GM19193 (cell line): ENCODE measurements around the gene FAM216B.

ENCODE experiments used
- POLR2A ChIP-seq: IDR thresholded peaks from 4 replicates; pipeline ENCODE4 v1.6.1; 2011; ENCODE audit not compliant: insufficient read depth, insufficient read length; ENCODE audit errors: extremely low read depth

The FAM216B gene

DNA sequence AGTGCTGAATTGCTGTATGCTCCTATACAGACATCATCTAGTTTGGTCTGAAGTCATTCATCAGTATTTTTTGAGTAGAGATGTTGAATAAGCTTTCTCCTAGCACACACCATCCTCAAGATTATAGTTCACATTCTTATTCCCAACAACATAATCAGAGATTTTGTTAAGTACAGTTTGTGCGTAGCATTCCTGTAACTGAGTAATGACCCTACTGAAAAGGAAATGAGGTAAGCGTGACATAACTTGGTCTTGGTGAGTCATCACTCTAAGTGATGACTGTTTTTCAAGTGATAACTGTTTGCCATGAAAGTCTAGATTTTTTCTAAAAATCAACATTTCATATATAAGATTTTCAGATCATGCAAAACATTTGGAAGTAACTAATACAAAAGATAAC, 18.5 kb upstream of the FAM216B start:
- no peak for TF ChIP-seq POLR2A

DNA sequence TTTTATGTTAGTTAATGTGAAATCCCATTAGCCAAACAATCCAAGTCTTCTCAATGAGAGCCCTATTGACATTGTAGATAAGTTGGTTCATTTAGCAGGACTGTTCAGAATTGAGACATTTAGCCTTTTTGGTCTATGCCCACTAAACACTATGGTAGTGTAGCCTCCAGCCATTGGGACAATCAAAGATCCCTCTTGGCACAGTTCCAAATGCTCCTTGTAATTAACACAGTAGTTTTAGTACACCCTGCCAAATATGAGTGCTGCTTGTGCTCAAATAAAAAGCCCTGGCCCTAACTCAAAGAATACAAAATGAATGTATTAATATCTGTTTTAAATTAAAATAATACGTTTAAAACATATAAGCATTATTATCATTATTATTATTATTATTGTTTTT, 15.4 kb upstream of the FAM216B start:
- no peak for TF ChIP-seq POLR2A

DNA sequence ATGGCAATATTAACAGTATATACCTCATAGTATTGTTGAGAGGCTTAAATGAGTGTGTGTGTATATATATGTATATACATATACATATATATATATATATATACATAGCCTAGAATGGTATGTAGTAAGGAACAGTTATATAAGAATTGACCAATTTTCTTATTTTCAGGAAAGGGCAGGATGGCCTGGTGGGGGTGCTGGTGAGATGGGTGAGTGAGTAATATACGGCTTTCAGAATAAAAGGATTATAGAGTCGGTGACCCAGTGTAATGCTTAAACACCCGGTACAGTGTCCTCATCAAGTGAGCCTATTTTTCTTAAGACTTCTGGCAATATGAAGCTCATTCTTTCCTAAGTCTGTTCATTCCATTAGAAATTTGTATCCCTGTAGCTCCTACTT, 11.7 kb upstream of the FAM216B start:
- TF ChIP-seq POLR2A, result no peak

DNA sequence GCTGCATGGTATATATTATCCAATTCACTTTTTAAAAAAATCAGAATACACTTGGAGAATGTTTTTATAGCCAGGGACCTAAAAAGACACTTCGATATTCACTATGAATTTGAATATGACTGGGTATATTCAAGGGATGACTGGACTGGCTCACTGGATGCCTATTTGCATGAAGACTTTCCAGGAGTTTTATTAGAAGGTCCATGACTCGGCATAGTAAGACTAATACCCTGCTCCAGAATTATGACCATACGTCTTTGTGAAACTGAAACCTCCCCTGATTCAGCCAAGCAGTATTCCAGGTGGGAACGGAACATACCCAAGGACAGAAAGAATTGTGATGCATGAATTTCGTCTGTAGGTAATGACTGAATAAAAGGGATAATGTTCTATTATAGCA, 3.9 kb upstream of the FAM216B start:
- TF ChIP-seq POLR2A, result no peak

DNA sequence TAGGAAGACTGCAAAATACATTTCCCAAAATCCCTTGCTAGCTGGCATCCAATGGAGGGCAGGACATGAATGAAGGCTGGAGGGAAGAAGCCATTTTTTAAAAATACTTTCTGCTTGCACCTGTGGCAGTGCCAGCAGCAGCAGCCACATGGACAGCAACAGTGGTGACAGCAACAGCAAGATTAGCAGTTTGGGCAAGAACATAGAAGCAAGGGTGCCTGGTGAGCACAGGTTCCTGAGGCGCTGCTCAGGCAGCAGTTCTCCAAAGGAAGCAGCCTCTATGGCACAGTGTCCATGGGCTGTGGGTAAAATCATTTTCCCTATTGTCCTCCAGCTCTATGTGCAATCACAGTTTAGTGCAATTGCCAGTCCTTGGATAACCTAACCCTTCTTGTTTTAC, 1.3 kb upstream of the FAM216B start:
- no peak for TF ChIP-seq POLR2A

DNA sequence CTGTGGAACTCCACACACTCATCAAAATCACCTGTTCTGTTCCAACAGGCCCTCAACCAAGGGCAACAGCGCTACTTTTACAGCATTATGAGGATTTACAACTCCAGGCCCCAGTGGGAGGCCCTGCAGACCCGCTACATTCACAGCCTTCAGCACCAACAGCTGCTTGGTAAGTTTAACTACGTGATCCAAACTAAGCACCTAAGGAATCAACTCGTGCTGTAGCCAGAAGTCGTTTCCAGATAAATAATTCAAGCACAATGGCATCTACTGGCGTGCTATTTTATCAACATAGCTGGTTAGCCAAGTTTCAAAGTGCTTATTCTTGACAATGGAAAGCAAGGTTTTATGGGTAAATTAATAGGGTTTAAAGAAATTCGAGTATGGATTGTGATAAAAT, 5.3 kb downstream of the FAM216B start:
- TF ChIP-seq POLR2A, result no peak

DNA sequence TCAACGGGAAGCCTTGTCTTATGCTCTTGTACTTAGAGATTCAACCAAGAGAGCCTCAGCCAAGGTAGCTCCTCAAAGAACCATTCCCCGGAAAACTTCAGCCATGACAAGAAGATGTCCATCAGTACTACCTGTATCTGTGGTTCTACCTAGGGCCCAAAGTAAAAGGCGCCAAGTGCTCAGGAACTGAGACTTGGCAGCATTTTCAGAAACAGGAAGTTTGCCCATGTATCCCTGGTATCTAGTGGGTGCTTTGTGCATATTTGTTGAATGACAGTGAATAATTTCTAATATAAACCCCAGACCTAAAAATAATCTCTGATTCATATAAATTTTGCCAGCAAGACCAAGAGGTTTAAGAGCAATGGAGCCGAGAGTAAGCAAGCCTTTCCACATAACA, 7.2 kb downstream of the FAM216B start:
- TF ChIP-seq POLR2A, result no peak

DNA sequence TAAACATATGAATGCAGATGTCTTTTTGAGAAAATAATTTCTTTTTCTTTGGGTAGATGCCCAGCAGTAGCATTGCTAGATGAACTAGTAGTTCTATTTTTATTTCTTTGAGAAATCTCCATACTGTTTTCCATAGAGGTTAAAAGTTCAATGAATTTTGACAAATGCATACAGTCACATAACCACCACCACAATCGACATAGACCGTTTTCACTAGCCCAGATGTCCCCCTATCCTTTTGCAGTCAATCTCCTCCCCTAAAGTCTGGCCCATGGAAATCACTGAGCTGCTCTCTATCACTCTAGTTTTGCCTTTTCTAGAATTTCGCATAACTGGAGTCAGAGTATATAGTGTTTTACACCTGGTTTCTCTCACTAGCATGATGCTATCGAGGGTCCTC, 10.8 kb downstream of the FAM216B start:
- TF ChIP-seq POLR2A, result no peak

DNA sequence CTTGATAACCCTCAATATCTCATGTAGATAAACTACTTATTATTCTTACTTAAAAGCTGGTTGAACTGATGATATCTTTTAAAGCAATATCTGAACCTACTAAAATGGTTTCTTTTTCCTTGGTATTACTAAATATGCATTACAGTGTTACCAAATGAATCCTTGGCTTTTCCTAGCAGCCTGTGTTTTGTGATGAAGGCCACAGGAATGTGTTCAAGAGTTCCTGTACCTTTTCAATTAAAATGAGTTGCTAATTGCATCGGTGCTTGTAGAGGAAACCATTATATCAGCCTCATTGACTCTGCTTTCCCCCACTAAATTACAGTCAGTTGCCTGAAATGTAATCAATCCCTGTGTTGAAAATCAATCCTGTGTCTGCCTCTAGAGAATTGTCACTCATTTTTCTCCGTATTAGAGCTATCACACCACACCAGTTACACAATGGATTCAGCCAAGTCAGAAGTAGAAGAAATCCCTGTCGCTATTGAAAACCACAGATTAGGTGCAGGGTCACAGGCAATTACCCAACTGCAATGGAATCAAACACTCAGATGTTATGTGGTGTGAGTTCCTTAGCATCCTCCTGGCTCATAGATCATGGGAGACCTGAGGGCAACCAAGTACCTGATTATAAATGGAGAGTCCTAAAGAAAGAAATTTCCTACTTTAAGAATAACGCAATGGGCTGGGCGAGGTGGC, 13.3 kb downstream of the FAM216B start:
- TF ChIP-seq POLR2A, result no peak

DNA sequence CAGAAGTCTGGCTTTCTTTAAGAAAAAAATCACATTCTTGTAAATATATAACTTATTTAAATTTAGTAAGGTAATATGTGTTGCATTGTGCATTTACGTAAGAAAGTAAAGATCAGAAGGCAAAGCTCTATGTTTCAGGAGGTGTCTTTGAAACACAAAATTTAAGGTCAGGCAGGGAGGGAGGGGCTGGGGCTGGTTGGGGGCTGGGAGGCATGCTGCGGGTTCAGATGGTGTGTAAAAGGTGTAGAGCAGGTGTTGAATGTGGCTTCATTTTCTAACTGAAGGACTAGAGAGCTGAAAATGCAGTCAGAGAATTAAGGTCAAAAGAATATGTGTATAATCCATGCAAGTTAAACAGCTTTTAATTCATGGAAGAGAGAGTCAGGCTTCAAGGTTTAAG, 14.3 kb downstream of the FAM216B start:
- TF ChIP-seq POLR2A, result no peak

DNA sequence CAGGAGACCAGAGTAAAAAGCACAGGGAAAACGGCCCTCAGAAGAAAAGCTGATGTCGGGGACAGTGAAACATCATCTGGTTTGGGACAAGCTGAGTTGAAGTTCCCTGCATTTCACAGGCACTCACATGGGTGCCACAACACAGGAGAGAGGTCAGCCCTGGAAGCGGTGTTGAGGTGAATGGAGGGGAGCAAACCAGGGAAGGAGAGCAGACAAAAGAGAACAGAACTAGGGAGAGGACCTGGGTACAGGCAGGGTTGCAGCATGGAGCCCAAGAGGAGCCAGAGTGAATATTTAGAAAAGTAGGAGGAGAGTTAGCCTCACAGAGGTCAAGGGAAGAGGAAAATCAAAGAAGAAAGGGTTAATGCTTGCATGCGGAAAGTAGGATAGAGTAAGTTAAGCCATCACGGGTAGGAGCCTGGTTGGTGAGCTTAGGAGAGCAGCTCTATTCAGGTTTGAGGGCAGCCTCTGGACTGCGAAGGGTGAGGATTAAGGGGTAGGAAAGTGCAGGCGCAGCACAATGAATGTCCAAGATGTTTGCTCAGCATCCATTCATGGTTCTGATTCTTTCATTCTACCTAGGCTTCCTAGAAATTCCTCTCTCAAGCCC, 15.5 kb downstream of the FAM216B start:
- no peak for TF ChIP-seq POLR2A

DNA sequence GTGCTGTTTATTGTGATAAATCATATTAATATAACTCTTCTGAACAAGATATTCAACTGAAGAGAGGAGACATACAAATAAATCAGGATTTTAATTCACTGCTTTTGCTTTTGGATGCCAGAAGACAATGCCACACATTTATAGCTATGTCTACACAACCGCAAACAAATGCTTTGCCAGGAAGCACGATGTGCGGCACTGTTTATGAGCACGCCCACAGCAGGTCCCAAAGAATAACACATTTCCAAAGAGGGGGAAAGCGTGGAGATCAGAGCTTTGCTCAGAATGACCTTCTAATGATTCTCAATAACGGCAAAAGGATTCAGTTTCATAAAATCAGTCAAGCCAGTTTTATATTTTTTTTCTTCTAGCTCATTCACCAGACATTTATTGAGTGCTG, 16.7 kb downstream of the FAM216B start:
- TF ChIP-seq POLR2A, result no peak

DNA sequence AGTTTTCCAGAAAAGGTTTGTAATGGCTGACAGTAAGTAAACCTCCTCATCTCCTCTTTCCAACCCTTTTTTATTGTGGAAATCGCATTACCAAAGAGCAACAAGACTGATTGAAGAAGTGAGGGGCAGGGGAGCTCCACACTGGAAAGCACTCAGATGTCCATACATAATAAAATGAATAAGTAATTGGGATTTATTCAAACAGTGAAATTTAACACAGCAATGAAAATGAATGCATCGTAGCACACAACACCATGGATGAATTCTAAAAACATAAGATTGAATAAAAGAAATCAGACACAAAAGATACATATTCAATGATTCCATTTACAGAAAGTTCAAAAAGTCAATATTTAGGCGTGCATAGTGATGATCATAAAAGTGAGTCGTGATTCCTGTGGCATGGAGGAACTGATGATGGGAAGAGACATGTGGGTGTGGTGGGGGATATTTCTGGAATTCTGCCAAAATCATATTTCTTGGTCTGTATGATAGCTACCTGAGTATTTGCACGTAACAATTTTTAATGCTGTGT, 18.8 kb downstream of the FAM216B start:
- TF ChIP-seq POLR2A, result no peak

DNA sequence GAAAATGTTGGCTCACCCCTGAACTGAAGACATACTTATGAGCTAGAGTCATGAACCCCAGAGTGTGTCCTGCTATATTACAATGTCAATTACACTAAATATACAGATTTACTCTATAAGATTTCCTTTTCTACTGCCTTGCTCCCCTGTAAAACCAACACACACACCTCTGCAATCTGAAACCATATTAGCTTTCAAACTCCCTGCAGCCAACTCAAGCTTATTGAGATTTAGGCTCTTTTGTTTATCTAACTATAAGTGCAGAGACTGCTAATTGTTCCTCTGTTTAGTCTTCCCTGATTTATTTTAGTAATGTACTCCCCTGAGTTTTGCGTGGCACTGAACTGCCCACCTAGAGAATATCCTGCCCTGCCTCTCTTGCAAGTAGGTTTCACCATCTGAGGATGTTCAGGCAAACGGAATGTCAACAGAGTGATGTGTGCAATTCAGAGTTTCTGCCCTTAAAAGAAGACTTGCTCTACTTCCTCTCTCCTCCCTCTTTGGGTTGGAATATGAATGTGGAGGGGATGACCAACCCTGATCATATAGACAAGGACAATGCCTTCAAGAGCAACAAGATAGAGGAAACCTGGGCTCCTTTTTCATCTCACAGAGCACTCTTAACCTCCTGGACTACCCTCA, 22.3 kb downstream of the FAM216B start:
- TF ChIP-seq POLR2A, result no peak

DNA sequence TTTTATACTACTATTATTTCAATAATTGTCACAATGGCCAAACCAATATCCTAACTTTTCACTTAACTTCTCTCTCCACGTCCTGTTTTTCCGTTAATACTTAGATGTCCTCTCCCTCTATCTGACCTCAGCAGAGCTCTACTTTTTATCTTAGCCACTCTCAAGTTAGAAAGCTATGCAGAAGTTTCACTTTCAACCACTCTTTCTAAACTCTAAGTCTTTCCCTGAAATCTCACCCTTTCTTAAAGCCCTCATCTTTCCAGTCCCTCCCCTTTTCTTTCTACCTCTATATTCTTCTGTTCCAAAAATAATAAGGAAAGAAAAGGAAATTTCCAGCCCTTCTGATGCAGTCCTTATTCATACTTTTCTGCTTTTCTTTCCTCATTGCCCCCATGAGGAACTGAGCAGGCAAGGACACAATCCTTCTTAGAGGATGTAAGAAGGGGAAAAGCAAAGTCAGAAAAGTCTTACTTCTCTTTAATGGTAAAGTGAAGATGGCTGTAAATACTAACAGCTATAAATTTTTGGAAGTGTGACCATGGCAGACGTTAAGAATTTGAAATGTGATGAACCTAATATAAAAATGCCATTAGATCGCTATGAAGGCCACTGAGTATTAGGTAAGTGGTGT, 23.0 kb downstream of the FAM216B start:
- no peak for TF ChIP-seq POLR2A
